ENCODE results near the gene RFX4. TPM values are rescaled to one million over a fixed set of nuclear protein-coding genes. Genes with fewer than 3 reads are reported as not detected.

The RFX4 gene
- total RNA-seq, 4 donors from 2014 or later = not detected

DNA sequence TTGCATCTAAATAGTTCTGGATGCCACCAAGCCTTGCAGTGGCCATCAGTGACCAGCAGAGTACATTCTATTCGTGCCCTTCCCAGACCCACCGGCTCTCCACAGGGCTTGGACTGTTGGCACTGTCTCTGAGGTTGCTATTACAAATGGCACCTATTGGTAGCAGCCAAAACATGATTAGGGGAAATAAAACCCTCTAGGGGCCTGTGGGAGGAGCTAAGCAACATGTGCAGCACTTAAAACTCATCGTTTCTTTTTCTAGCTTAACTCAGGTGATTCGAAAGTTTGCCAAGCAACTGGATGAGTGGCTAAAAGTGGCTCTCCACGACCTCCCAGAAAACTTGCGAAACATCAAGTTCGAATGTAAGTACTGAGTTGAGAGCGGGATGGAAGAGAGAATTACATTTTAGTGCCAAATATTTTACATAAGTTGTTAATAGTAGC lies 126.3 kb downstream of the RFX4 start:
- Histone ChIP-seq H3K4me1 (no peaks in the 10 kb centered on the region), H3K36me3 (no peaks in the 10 kb centered on the region), H3K4me3 (no peak overlapping the region), H3K27me3 (no peaks in the 10 kb centered on the region), H3K27ac (no peak overlapping the region), H3K9me3 (no peaks in the 10 kb centered on the region)
- TF ChIP-seq POLR2AphosphoS5 (IDR thresholded peaks at IDR 0.05) (no peak), EP300 (IDR thresholded peaks at IDR 0.05) (no peak), POLR2A (IDR thresholded peaks at IDR 0.05) (no peak), CTCF (IDR thresholded peaks at IDR 0.05) (no peak)
- DNase-seq (ENCODE audit: low spot score in 2 of 2) = no peak
- 62% methylated on average over 7 of the region's 8 CpGs for WGBS

DNA sequence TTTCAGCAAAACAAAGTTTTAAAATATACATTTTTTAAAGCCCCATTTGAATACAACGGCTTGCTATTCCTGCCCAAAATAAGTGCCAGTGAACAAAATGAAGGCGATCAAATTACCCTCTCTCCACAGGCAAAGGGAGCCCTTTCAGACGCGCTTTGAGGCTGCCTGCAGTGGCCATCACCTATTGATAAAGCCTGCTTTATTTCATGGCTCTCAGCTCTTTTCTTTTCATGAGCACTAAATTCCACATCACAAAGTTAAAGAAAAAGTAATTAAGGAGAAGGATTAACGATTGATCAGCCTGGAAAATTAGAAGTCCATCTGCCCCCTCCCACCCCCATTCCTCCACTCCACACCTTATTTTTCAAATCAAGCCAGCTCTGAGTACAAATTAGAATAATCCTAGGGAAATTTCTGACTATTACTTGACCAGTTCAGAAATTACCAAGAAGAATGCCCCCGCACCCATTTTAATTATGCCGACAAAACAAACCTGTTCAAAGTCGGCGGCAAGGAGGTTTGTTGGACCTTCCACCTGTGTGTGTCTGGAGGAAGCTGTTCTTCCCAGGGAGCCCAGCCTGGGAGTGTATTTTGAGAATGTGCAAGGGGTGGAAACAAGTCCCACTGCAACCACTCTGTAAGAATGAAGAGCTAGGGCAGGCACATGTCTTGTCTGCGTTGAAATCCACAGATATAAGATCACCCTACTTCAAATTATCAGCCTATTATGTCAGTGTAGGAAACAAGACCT lies 127.5 kb downstream of the RFX4 start:
- Histone ChIP-seq H3K27me3 (no peaks in the 10 kb centered on the region), H3K9me3 (no peaks in the 10 kb centered on the region), H3K27ac (no peak overlapping the region), H3K36me3 (no peaks in the 10 kb centered on the region), H3K4me3 (no peak overlapping the region), H3K4me1 (no peaks in the 10 kb centered on the region)
- DNase-seq (ENCODE audit: low spot score in 2 of 2) = no peak
- TF ChIP-seq POLR2AphosphoS5 (IDR thresholded peaks at IDR 0.05) (no peak), POLR2A (IDR thresholded peaks at IDR 0.05) (no peak), EP300 (IDR thresholded peaks at IDR 0.05) (no peak), CTCF (IDR thresholded peaks at IDR 0.05) (no peak)
- 73% methylated on average over 10 of the region's 10 CpGs for WGBS

- WGBS = 83% methylated on average over 3 of the region's 3 CpGs
- DNase-seq (ENCODE audit: low spot score in 2 of 2) = no peak
Observed at GRCh38 chr12:106711316-106711715, 128.5 kb downstream of the RFX4 start.

GRCh38 chr12:106712768-106713167 lies 130.0 kb downstream of the RFX4 start:
- WGBS = 70% methylated on average over 8 of the region's 8 CpGs
- Histone ChIP-seq H3K4me3 (no peak overlapping the region), H3K36me3 (no peaks in the 10 kb centered on the region), H3K27ac (no peak overlapping the region), H3K9me3 (no peaks in the 10 kb centered on the region), H3K27me3 (no peaks in the 10 kb centered on the region), H3K4me1 (no peaks in the 10 kb centered on the region)
- TF ChIP-seq POLR2A (IDR thresholded peaks at IDR 0.05) = no peak
- TF ChIP-seq CTCF (IDR thresholded peaks at IDR 0.05) = no peak
- TF ChIP-seq POLR2AphosphoS5 (IDR thresholded peaks at IDR 0.05) = no peak
- no peak for TF ChIP-seq EP300 (IDR thresholded peaks at IDR 0.05)
- DNase-seq (ENCODE audit: low spot score in 2 of 2) = no peak

More at GRCh38 chr12:106711316-106711715, 128.5 kb downstream of the RFX4 start:
- H3K36me3 ChIP-seq = no peaks in the 10 kb centered on the region
- H3K27me3 ChIP-seq = no peaks in the 10 kb centered on the region
- no peak overlapping the region for H3K27ac ChIP-seq
- no peaks in the 10 kb centered on the region for H3K9me3 ChIP-seq
- H3K4me3 ChIP-seq = no peak overlapping the region
- H3K4me1 ChIP-seq = no peaks in the 10 kb centered on the region
- TF ChIP-seq CTCF (IDR thresholded peaks at IDR 0.05) = no peak
- TF ChIP-seq POLR2A (IDR thresholded peaks at IDR 0.05) = no peak
- no peak for TF ChIP-seq EP300 (IDR thresholded peaks at IDR 0.05)

GRCh38 chr12:106714926-106715325 lies 132.1 kb downstream of the RFX4 start:
- 90% methylated on average over 3 of the region's 3 CpGs for WGBS

More at GRCh38 chr12:106714926-106715325, 132.1 kb downstream of the RFX4 start:
- Histone ChIP-seq H3K27me3 (no peaks in the 10 kb centered on the region), H3K36me3 (no peaks in the 10 kb centered on the region), H3K4me3 (no peak overlapping the region), H3K4me1 (no peaks in the 10 kb centered on the region), H3K9me3 (no peaks in the 10 kb centered on the region), H3K27ac (no peak overlapping the region)
- no peak for DNase-seq (ENCODE audit: low spot score in 2 of 2)
- TF ChIP-seq CTCF (IDR thresholded peaks at IDR 0.05) (no peak), POLR2AphosphoS5 (IDR thresholded peaks at IDR 0.05) (no peak), EP300 (IDR thresholded peaks at IDR 0.05) (no peak), POLR2A (IDR thresholded peaks at IDR 0.05) (no peak)
